Heart left ventricle (tissue), 13 donors: Measurements from ENCODE around the gene SYNE3.

Experiments used
- POLR2A ChIP-seq, 2 donors: fragments of 450-650 bp; IDR thresholded peaks; one replicate each; pipeline ENCODE4 v1.6.1; 2017; ENCODE audit warnings: antibody characterized with exemption in 2 of 2, mild to moderate bottlenecking in 2 of 2, moderate library complexity in 2 of 2
- TF ChIP-seq, protein P1 (sequence below), 12 donors: fragments of 200-600 bp; sonication (generic) in 4 of 12; IDR thresholded peaks; one replicate each; pipeline versions ENCODE4 v1.5.0 to v1.8.0; 2018 to 2022; ENCODE audit warnings: antibody characterized with exemption in 12 of 12, mild to moderate bottlenecking in 5 of 12
- donor health status: ischemic (EF 13 %, LVEDD 7.1; RV severe dilation, severe dysfunction).
- donor health status: DM: no; HTN: yes; CAD: no.
- donor health status: DM: no; HTN: no; CAD: no.
- donor health status: ischemic (EF 25% LVEDD 6.9; RV normal size, moderate dysfunction).
- donor health status: ischemic (EF 25% LVEDD 5.7; RV mildly dilated, moderate dysfunction).
- donor health status: ischemic (EF 35%, LVEDD 5.7; RV mildly dilated, moderate dysfunction).
- donor health status: nonischemic (EF 11% LVEDD 7.7; RV severe dilation, severe dysfunction).
- donor health status: DM: yes; HTN: yes; CAD: no.
- donor health status: PGD.
- donor health status: ischemic (EF 29% LVEDD 5.4; RV normal size, mild dysfunction).
- donor health status: nonischemic (EF 23%, LVEDD 6.1; RV moderate dilation, normal function).

- TF ChIP-seq, protein P1, sequence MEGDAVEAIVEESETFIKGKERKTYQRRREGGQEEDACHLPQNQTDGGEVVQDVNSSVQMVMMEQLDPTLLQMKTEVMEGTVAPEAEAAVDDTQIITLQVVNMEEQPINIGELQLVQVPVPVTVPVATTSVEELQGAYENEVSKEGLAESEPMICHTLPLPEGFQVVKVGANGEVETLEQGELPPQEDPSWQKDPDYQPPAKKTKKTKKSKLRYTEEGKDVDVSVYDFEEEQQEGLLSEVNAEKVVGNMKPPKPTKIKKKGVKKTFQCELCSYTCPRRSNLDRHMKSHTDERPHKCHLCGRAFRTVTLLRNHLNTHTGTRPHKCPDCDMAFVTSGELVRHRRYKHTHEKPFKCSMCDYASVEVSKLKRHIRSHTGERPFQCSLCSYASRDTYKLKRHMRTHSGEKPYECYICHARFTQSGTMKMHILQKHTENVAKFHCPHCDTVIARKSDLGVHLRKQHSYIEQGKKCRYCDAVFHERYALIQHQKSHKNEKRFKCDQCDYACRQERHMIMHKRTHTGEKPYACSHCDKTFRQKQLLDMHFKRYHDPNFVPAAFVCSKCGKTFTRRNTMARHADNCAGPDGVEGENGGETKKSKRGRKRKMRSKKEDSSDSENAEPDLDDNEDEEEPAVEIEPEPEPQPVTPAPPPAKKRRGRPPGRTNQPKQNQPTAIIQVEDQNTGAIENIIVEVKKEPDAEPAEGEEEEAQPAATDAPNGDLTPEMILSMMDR (IDR thresholded peaks at IDR 0.05): no peak
- TF ChIP-seq POLR2A (IDR thresholded peaks at IDR 0.05): no peak
Measured at GRCh38 chr14:95519699-95520098, 3.2 kb upstream of the SYNE3 start.
